HG03565 (cell line): ENCODE results near the gene FABP1.

Experiments used
- ATAC-seq: cut with Tn5 transposase; IDR thresholded peaks from one replicate; pipeline ENCODE4 v1.9.1; 2021; ENCODE audit warnings: mild to moderate bottlenecking, moderate library complexity; ENCODE audit not compliant: unreplicated experiment

The FABP1 gene

GRCh38 chr2:88127888-88128653, at the start of gene FABP1:
Gene FABP1, minus strand, starts transcription at chr2:88128062. Its CDS starts 45 bp downstream, at chr2:88128017.
- no peak for ATAC-seq

DNA sequence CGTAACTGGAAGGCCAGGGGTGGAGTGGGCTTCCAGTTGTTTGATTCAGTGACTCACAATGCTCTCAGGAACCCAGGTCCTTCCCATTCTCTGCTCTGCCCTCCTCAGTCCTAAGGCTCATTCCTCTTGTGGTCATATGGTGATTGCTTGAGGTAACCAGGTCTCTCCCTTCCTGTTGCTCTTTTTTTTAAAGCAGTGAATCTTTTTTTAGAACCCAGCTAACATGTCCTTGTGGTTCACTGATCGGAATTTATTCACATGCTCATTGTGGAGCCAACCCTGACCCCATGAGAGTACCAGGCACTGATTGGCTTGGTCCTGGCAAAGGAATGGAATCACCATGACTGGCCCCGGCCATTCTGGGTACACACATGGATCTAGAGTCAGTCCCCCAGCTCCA, 49.7 kb upstream of the FABP1 start:
- ATAC-seq, result no peak

DNA sequence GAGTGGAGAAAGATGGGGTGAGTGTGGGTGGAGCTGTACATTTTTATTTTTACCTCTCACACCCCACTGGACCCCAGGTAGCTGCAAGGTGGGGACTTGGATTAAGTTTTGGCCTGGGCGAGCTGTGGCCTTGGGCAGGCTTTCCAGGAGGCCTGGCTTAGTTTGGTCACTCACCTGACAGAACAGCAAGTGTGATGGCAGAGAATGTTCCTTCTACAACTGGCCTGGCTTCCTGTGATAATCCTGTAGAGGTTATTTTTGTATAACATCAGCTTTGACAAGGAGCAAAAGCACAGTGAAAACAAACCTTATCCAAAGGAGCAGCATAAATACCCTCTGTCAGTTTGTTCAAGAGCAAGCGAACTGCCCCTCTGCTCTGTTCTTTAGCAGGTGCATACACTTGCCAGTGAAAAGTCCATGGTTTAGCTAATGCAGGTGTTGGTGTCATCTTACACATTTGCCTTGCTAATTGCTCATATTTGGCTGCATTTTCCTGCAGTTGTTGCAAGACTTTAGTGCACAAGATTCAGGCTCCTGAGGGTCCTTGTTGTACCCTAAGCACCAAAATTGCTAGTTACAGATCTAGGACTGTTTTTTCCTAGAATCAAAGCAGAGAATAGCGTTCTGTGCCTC, 48.6 kb upstream of the FABP1 start:
- no peak for ATAC-seq

GRCh38 chr2:88172882-88173281, 45.0 kb upstream of the FABP1 start:
- no peak for ATAC-seq

DNA sequence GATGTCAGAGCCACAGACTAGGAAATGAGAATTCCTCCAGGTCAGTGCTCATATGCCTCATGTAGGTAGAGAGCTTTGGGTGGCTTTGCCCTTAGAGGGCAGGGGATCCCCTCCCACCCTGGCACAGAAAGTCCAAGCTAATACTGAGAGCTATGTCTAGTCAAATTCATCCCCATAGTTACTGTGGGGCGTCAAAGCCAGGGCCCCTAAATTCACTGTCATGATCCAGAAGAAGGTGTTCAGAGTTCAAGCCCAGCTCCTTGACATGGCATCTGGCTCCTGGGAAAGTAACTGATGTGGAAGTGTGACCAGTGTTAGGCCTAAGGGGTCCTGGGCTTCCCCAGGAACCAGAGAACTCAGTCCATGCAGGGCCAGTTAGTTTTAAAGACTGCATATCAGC, 44.1 kb upstream of the FABP1 start:
- no peak for ATAC-seq

GRCh38 chr2:88170472-88170892, 42.6 kb upstream of the FABP1 start:
- no peak for ATAC-seq

GRCh38 chr2:88168386-88168785, 40.5 kb upstream of the FABP1 start:
- no peak for ATAC-seq

DNA sequence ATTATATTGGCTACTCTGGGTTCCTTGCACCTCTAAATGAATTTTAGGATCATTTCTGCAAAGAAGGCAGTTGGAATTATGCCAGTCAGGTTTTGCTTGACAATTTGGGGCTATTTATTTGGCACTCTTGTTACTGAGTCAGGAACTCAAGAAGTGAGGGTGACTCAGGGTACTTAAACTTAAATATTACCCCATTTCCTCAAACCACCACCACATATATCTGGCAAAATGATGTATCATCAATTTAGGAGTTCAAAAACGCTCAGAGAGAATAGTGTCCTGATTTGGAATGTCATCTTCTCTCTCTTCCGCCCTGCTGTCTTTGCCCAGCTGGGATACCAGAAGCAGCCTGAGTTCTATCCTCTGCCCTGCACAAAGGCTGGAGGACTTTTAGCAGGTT, 39.9 kb upstream of the FABP1 start:
- ATAC-seq, result no peak

GRCh38 chr2:88165332-88166003, 37.6 kb upstream of the FABP1 start:
- no peak for ATAC-seq

- ATAC-seq, result no peak
Measured at GRCh38 chr2:88161446-88162244, 33.8 kb upstream of the FABP1 start.

DNA sequence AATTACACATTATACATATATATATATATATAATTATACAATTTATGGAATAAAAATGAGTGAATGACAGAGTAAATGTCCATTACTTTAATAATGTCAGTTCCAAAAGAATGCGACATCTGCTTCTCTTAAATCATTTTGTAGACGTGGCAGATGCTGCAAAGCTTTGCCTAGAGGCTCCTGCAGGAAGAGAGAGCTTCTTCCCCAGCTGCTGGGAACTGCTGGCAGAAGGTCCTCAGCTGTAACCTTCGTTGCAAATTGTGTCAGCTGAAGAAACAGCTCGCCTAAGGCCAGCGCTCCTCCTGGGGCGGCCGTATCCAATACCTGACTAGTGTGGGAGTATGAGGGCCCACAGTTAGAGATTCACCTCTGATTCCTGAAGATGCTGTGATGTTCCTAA, 32.7 kb upstream of the FABP1 start:
- ATAC-seq, result no peak

DNA sequence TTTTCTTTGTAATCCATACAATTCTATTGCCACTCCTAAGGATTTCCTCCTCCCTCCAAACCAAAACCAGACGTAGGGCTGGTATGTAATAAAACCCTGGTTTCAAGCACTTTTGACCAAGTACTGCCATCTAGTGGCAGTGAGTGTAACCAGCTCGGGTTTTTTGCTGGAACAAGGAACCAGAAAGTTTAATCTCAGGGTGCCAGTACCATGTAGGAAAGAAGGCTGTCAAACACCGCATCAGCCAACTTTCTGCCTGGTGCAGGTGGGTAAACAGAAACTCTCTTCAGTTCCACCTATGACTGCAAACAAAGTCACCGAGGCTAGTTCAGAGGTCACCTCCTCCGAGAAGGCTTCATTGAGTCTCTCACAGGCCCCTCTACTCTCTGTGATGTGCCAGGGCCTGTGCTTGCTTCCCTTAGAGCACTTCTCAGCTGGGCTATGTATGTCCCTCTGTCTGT, 32.1 kb upstream of the FABP1 start:
- no peak for ATAC-seq

DNA sequence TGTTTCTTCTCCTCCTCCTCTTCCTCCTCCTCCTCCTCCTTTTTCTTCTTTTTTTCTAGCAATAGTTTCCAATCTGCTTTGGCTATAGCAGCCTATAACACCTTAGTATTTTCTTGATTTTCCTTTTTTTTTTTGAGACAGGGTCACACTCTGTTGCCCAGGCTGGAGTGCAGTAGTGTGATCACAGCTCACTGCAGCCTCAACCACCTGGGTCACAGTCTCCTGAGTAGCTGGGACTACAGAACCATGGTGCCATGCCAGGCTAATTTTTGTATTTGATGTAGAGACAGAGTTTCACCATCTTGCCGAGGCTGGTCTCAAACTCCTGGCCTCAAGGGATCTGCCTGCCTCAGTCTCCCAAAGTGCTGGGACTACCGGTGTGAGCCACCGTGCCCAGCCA, 31.6 kb upstream of the FABP1 start:
- no peak for ATAC-seq

DNA sequence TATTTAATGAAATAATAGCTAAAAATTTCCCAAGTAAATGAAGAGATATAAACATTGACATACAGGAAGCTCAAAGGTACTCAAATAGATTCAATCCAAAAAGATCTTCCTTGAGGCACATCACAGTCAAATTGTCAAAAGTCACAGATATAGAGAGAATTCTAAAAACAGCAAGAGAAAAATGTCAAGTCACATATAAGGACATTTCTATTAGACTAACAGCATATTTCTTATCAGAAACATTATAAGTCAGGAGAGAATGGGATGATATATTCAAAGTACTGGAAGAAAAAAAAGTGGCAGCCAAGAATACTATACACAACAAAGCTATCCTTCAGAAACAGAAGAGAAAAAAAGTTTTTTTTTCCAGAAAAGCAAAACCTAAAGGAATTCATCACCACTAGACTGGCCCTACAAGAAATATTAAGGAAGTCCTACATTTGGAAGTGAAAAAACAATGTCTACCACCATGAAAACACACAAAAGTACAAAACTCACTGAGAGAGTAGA, 21.1 kb upstream of the FABP1 start:
- ATAC-seq, result no peak

- ATAC-seq, result no peak
Measured at GRCh38 chr2:88147145-88147544, 19.3 kb upstream of the FABP1 start.

- ATAC-seq, result no peak
Measured at GRCh38 chr2:88146590-88146989, 18.7 kb upstream of the FABP1 start.

DNA sequence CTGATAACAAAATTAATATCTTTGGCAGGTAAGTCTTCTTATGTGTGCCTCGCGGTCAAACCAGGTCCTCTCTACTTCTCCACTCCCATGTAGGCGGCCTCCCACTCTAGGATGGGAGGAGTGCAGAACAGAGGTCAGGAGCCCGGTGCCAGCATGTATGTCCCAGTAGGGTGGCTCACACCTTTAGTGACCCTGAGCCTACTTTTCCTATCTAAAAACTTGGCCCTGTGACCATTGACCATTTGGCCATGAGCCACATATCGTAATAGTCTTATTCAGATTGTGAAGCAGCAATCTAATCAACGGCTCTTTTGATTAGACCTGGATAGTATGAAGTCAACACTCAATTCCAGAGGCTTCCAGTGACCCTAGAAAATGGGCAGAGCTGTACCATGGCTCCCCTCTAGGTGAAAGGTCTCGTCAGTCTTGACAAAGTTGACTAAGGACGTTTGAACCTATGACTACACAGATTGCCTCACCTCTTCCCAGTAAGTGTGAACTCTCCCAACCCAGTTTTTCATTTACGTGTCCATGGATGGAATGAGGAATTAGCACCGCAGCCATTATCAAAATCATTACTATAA, 17.1 kb upstream of the FABP1 start:
- ATAC-seq, result no peak

GRCh38 chr2:88144271-88144670, 16.4 kb upstream of the FABP1 start:
- ATAC-seq, result no peak

GRCh38 chr2:88141952-88142351, 14.1 kb upstream of the FABP1 start:
- ATAC-seq, result no peak

DNA sequence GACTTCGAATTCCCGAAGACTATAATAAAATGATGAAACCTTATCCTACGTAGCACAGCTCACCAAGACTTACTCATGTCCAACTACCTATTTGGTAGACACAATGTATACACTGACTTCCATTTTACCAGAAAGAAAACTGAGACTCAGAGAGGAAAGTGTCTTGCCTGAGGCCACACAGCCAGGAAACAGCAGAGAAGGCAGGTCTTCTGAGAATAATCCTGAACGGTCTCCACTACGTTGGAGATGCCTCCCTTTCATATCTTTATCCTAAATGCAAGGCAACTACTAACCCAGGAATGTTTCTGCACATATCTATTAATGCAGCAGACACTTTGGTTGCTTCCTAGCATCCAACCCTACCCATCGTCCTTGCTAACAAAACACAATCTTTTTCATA, 11.9 kb upstream of the FABP1 start:
- no peak for ATAC-seq
